Renal cortex interstitium (tissue), 11 donors: ENCODE results near the gene RACK1. TPM values are rescaled to one million over a fixed set of nuclear protein-coding genes. Genes with fewer than 3 reads are reported as not detected.
A peak's percentile ranks its signal among the peaks of the same experiment; 100 is the strongest.
"Not testable (repeated sequence)": the region's sequence is repeated elsewhere in the genome, so short reads cannot be mapped to it uniquely, and the experiment has no call there.

Source experiments
- DNase-seq, 11 donors: peaks; one replicate each; pipeline ENCODE4 v3.0.0-alpha.2; 2013; ENCODE audit warnings: low read depth in 9 of 11, low spot score in 4 of 11; ENCODE audit errors: extremely low read depth in 1 of 11
- polyA plus RNA-seq, 3 donors: library from polyadenylated mRNA; unstranded; fragments of 120-200 nt; gene quantifications; one replicate each; pipeline ENCODE4 v1.2.1, GENCODE V29; 2013; ENCODE audit not compliant: insufficient read length in 3 of 3

The RACK1 gene
- polyA plus RNA-seq, 3 donors = 2,562 to 2,860 (median 2,619) TPM

DNA sequence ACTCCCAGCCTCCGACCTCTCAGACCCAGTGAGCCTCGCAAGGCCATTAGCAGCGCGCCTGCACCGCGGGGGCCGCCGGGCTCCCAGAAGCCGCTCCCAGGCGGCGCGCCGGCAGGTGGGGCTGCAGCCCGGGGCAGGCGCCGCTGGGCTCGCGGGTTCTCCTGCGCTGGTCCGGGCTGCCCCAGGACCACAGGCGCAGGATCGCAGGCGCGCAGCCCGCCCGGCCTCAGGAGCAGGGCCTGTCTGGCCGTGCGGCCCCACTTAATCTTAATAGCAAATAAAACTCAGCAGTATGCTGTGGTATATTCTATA lies 29.7 kb upstream of the RACK1 start:
- DNase-seq = not testable (repeated sequence)

DNA sequence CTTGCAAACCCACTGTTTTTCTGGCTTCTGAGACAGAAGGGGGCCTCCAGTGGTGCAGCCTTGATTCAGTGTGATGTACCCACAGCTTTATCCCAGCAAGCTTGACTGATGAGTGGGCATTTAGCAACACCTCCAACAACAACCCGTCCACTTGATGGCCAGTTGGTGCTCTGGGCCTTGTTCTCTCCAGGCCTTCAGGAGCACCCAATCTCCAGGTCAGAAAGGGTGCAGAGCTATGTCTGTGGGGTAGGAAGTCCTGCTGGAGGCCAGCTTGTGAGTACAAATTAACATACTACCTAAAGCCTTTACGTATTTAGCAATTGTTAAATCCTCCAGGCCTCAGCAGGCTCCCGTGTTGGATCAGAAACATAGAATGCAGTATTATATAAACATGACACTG lies 27.4 kb upstream of the RACK1 start:
- DNase-seq = no peak

DNA sequence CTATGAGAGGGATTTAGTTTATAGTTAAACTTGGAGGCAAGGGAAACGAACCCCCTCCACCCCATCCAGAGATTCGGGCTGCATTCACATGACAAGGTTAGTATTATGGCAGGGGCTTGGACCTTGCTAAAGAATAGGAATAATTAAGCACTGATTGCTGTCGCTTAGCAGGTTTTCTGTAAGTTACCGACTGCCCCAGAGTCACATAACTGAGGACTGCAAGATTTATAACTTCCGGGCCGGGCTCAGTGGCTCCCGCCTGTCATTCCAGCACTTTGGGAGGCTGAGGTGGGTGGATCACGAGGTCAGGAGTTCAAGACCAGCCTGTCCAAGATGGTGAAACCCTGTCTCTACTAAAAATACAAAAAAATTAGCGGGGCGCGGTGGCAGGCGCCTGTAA lies 24.2 kb upstream of the RACK1 start:
- not testable (repeated sequence) for DNase-seq

DNA sequence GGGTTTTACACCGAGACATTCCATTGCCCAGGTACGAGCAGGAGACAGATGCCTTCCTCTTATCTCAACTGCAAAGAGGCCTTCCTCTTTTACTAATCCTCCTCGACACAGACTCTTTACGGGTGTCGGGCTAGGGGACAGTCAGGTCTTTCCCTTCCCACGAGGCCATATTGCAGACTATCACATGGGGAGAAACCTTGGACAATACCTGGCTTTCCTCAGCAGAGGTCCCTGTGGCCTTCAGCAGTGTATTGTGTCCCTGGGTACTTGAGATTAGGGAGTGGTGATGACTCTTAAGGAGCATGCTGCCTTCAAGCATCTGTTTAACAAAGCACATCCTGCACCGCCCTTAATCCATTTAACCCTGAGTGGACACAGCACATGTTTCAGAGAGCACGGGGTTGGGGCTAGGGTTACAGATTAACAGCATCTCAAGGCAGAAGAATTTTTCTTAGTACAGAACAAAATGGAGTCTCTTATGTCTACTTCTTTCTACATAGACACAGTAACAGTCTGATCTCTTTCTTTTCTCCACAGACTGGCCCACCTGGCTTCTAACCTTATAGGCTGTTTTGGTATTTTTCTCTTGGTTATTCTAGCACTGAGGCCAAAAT lies 23.7 kb upstream of the RACK1 start:
- not testable (repeated sequence) for DNase-seq

DNA sequence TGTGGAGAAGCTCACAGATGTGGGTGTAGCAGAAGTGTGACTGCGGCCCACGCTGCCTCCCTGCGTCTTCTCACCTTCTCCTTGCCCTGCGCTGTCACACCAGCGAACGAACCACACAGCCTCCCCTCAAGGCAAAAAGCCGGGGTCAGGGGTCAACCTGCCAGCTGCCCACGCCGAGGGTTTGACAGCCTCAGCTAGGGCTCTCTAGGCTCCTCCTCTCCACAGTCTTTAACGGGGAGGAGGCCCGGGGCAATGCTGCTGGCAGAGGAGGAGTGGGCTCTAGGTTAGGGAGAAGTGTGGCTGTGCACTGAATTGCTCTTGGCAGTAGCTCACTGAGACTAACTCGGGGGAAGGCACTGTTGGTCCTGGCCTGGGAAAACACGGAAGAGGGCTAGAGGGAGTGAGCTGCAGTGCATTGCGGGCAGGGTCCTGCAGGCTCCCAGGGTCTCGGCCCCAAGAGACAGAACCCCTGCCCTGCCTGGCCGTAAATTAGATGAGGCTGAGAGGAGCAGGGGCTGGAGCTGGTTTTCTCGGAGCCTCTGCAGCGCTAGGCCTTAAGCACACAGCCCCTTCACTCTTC lies 21.5 kb upstream of the RACK1 start:
- no peak for DNase-seq

DNA sequence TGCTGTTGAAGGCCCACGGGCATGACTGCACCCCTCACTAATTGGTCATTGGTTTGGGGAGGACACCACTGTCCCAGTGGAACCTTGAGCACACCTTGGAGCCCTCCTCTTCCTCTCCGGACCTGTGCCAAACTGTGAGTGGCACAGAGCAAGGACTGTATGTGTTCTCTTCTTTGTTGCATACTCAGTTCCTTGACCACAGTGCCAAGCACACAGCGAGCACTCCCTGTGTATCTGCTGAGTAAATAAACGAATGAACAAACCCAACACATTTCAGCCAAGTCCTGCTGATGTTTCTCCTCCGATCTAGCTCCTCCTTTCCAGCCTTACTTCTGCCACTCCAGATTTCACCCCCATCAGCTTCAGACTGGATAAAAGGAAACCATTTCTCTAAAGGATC lies 19.9 kb upstream of the RACK1 start:
- DNase-seq = no peak

DNA sequence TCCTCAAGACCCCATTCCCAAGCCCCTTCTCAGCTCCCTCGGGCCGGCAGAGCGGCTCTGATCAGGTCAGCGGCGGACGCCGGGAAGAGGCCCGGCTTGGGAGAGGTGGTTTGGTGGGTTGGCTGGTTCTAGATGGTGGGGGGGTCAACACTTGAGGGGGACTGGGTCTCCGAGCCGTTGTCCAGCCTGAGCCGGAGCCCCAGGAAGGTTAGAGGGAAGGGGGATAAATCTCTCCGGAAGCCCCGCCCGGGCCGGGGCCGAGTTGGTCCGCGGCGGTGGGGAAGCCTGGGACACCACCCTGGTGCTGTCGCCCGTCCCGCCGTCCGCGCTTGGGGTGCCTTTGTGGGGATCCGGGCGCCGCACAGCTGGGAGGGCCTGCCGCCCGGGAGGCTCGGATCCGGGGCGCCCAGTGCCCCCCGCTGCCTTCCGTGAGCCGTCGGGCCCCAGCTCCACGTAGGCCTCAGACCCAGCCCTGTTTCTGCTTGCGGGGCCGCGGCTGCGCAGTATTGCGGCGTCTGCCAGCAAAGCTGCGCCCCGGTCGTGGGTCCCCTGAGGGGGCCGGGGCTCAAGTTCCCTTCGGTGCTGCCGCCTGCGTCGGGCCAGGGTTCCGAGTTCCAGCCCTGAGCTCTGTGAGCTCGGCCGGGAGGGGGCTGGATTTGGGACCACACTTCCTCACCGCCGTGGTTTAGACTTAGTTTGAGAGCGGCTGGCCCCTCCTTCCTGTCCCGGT lies 17.8 kb upstream of the RACK1 start:
- DNase-seq = peak in 8 of 11 donors; percentile 41 to 63 (median 56)

DNA sequence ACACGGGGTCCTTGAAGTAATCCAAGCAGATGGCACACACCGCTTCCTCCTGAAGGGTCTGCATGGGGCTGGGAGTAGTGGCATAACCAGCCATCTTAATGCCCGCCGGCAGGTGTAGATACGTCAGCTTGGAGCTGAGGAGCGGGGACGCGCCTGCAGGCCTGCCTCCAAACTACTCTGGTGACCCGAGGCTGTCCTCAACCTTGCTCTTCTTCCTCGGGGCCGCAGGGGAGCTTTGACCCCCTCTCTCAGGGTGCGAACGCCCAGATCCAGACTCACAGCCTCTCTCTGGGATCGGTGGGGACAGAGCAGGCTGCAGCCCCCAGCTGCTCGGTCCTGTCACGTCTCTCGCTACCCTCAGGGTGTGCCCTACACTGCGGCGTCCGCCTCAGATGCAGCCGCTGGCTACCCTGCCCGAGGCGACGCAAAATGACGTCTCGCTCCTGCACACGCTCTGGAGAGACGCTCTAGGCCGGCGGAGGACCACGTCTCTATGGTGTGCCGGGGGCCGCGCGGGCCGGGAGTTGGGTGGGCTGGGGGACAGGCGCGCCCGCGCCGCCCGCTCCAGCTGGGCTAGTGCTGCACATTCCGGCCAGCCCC lies 17.1 kb upstream of the RACK1 start, which contains the start of gene TRIM52:
Gene TRIM52 (minus strand): TSS at position 424 of the 600 bp plus-strand sequence. CDS start 330 bp downstream, at position 94.
- DNase-seq = peak; percentile 76 to 92 (median 85)

DNA sequence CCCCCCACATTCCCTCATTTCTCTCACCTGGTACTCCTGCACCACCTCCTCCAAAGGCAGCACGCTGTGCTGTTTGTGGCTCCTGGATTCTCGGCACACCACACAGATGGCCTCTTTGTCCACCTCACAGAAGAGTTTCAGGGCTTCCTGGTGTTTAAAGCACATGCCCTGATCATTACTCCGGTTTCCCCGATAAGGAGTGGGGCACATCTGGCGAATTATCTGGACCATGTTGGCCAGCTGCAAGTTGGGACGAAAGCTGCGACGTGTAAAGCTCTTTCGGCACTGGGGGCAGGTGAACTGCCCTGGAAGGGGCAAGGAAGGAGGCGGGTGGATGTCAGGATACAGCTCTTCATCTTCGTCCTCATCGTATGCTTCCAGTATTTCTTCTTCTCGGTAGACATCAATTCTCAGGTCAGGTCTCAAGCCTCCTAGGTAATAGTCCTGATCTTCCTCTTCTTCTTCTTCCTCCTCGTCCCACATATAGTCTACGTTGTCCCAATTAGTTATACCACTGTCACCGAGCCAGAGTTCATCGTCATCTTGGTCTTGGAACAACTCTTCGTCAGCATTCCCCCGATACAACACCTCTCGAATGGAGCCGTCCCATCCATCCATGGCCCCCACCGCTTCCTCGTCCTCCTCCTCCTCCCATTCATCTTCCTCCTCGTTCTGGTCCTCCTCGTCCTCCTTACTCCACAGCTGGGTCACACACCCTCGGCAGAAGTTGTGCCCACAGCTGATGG lies 16.4 kb upstream of the RACK1 start:
- no peak for DNase-seq

DNA sequence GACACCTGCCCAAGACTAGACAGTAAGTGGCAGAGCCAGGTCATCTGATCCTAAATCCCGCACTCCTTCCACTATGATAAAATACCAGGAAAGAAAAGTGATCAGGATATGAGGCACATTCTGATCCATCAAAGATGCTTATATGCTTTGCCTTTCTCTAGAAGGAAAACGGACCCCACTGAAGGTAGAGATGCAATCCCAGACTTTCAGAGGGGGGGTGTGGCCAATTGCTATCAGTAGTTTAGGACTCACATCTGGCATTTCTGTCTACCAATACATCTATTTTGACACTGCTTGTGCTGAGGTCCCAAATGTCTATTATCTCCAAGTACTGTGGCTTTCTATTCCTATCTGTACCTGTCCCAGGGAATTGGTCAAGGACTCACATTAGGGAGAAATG lies 15.6 kb upstream of the RACK1 start:
- no peak for DNase-seq

DNA sequence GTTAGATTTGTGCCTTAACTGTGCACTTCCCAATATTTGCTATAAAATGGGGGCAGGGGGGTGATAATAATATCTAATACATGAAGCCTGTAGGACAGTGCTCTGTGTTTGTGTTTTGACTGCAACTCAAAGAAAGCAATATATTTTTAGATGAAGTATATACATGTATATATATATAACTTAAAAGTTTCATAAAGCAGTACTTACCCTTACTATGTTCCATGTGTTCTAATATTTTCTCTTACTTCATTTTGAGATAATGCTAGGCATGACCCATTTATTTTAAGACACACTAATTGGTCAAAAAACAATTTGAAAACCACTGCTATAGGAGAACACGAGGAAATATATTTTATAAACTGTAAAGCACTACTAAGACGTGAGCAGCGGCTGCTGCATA lies 14.9 kb upstream of the RACK1 start:
- DNase-seq = no peak

DNA sequence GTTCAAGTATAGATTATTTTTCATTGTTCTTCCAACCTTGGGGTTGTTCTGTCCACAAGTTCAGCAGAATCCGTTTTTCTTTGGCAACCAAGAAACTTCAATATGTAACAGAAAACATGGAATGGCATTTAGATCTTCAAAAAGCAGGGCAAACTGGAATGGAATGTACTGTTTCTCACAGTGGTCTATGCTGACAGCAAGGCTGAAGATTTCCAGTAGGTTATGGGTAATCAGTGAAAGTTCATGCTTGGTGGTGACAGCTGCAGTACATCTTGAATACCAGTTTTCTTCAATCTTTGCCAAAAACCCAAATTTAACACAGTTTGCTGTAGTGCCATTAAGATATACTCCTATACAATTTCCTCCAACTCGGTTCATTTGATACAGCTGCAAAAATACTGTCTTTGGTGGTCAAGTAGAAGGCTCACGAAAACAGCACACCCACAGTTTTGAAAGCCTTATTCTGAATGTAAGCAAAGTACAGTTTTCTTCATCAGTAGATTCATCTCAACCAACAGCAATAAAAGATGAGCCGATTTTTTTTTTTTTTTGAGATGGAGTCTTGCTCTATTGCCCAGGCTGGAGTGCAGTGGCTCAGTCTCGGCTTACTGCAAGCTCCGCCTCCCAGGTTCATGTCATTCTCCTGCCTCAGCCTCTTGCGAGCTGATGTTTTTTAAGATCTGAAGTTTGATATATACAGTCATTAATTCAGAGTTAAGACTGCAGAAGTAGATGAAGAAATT lies 12.3 kb upstream of the RACK1 start:
- DNase-seq = no peak

DNA sequence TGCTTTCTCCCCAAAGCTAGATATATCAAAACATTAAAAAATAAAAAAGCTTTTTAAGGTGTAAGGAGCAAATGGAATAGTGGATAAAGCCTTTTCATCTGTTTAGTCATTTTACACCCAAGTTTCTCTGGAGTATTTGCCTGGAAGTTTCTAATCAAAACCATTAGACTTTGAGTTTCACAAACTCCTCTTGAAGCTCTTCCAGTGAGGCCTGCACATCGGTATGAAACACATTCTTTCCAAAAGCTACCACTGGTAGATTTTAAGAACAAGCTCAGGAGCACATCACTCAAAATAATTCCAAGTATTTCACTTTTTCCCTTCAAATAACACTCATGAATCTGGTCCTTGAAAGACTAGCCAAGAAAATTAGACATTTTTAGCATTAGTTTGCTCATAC lies 11.6 kb upstream of the RACK1 start:
- DNase-seq = no peak

DNA sequence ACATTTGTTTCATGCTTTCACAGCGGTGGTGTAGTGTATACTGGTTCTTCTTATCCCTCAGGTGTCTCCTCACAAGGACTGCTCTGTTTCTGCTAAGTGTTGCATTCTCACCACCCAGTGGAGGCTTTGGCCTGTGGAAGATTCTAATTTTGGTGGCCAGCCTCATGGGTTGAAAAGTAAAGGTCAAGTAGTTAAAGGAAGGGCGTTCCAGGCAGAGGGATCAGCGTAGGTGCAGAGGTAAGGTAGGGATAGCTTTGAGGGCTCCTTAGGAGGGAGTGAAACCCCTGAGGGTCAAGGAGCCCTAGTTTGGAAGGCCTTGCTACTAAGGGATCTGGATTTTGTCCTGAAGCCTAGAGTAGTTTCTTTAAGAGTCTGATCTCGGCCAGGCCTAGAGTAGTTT lies 4.6 kb upstream of the RACK1 start:
- no peak for DNase-seq

DNA sequence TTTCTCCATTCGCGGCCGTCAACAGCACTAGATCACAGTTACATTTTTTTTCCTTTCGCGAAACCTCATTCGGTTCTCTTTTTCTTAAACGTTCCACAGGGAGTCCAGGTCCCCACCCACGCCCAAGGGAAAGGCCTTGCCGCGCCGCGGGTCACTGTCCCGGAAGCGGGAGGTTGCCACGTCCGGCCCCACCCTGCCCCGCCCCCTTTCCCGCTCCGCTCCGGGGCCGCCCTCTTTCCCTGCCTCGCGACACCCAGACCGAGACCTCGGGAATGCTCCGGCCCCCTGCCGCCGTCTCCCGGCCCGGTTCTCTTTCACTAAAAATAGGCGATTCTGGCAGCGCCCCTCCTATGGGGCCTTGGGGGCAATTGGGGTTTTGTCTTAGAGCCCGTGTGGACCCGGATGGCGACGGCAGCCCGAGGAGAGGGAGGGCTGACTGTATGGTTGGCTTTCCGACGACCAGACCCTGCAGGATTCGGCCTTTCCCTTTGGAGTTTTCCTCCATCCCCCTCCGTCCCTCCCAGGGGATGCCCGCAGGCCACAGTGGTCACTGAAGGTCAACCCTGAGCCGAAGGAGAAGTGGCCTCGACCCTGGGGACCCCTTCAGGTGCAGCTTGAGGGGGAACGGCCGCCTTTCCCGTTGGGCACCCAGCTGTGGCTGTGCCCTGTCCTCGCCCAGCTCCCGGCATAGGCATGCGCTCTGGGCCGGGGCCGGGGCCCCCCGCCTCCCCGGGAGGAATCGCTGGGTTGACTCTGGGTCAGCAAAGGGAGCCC lies 2.8 kb upstream of the RACK1 start:
- DNase-seq = peak in 9 of 11 donors; percentile 71 to 84 (median 78)

DNA sequence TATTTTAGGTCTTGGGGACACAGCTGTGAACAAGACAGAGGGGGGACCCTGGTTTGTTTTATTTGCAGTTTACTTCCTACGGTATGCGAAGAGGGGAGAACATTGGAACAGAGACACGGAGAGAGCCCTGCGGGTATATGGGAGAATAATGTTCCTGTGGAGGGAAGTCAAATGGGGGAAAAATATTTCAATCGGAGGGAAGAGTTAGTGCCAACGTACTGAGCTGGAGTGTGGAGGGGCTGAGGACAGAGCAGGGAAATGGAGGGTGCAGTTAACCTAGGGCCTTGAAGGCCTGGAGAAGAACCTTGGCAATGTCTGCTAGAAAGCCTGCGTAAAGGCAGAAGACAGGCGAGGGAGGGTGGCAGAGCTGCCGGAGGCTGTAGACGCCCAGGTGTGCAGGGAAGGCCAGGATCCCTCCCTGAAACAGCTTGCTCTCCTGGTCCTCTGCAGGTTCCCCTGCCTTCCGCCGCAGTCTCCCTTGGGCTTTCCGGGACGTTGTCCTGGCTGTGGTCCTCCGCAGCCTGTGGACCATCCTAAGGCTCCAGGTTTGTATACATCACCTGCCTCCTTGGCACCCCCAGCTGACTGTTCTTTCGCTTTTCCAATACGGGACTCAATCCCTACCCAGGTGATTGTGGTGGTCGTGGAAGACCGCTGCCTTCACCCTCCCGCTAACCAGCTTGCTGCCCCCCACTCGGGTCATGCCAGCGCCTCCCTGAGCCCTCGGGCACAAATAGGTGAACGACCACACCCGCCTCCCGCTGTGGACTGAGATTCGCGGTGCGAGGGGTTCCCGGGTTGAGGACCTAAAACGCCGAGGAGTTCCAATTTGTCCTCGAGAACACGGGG lies 1.9 kb upstream of the RACK1 start:
- no peak for DNase-seq

DNA sequence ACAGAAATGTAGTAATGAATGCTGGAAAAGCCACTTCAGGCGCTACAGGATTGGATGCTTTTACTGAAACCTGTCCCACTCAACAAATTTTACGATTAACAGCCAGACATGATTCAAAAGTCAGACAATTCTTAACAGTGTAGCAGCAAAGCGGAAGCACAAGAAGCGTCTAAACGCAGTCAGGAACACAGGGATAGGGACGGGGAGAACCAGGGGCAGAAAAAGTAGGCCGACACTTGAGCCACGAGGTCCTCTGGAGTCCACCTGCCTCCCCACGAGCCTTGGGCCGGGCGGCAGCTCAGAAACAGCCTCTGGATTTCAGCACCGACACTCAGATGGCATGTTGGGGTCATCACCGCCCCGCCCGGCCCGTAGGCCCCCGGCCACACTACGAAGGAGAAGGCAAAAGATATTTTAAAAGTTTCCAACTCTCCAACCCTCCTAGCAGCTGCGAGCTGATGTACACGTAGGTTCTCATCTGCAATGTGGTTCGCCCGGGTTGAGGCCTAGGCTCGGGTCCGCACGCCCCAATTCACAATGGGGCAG lies 615 bp downstream of the RACK1 start:
- DNase-seq = no peak
